GM18909 (cell line): ENCODE measurements around the gene UBAC2.
A peak's percentile ranks its signal among the peaks of the same experiment; 100 is the strongest.
"Not testable (repeated sequence)": the region's sequence is repeated elsewhere in the genome, so short reads cannot be mapped to it uniquely, and the experiment has no call there.

ENCODE experiments used
- ATAC-seq: cut with Tn5 transposase; IDR thresholded peaks from one replicate; pipeline ENCODE4 v1.9.1; 2021; ENCODE audit warnings: mild to moderate bottlenecking; ENCODE audit not compliant: unreplicated experiment, poor library complexity

Gene UBAC2

GRCh38 chr13:99231721-99232120, 31.1 kb downstream of the UBAC2 start:
- no peak for ATAC-seq

- ATAC-seq, result peak; percentile 73
Observed at GRCh38 chr13:99237981-99238662, 37.5 kb downstream of the UBAC2 start.

- ATAC-seq, result no peak
Observed at GRCh38 chr13:99246100-99246499, 45.4 kb downstream of the UBAC2 start.

GRCh38 chr13:99249178-99249577, 48.5 kb downstream of the UBAC2 start:
- not testable (repeated sequence) for ATAC-seq

- not testable (repeated sequence) for ATAC-seq
Observed at GRCh38 chr13:99249606-99250005, 49.0 kb downstream of the UBAC2 start.

GRCh38 chr13:99250982-99251825, 50.5 kb downstream of the UBAC2 start:
- no peak for ATAC-seq

- ATAC-seq, result no peak
Observed at GRCh38 chr13:99251921-99252320, 51.3 kb downstream of the UBAC2 start.

- no peak for ATAC-seq
Observed at GRCh38 chr13:99254830-99255229, 54.2 kb downstream of the UBAC2 start.

GRCh38 chr13:99255271-99255670, 54.6 kb downstream of the UBAC2 start:
- no peak for ATAC-seq

- ATAC-seq, result no peak
Observed at GRCh38 chr13:99256283-99256682, 55.6 kb downstream of the UBAC2 start.

GRCh38 chr13:99256709-99257108, 56.1 kb downstream of the UBAC2 start:
- no peak for ATAC-seq

- no peak for ATAC-seq
Observed at GRCh38 chr13:99257291-99257690, 56.6 kb downstream of the UBAC2 start.

GRCh38 chr13:99258210-99258860, 57.7 kb downstream of the UBAC2 start, which contains the start of gene GPR18:
Gene GPR18, minus strand, starts transcription at chr13:99258379. Its CDS starts 2,507 bp downstream, at chr13:99255872.
- ATAC-seq, result peak; percentile 91

- ATAC-seq, result peak; percentile 76
Observed at GRCh38 chr13:99258946-99259345, 58.3 kb downstream of the UBAC2 start.

GRCh38 chr13:99260216-99260615, 59.6 kb downstream of the UBAC2 start:
- ATAC-seq, result no peak

GRCh38 chr13:99261059-99261458, 60.4 kb downstream of the UBAC2 start:
- ATAC-seq, result no peak

GRCh38 chr13:99263126-99263785, 62.6 kb downstream of the UBAC2 start:
- ATAC-seq, result no peak

GRCh38 chr13:99264051-99264450, 63.4 kb downstream of the UBAC2 start:
- no peak for ATAC-seq

- ATAC-seq, result no peak
Observed at GRCh38 chr13:99265162-99265800, 64.6 kb downstream of the UBAC2 start.

GRCh38 chr13:99265821-99266426, 65.3 kb downstream of the UBAC2 start:
- peak; percentile 54 for ATAC-seq
